ENCODE results near the gene CCDC12.

Gene CCDC12

GRCh38 chr3:46976326-46977190, at the start of gene CCDC12:
Gene CCDC12, minus strand, starts transcription at chr3:46976745. Its CDS starts 13 bp downstream, at chr3:46976732.
- peak; percentile 69 to 87 for DNase-seq (ENCODE audit: low read depth in 2 of 2)

DNA sequence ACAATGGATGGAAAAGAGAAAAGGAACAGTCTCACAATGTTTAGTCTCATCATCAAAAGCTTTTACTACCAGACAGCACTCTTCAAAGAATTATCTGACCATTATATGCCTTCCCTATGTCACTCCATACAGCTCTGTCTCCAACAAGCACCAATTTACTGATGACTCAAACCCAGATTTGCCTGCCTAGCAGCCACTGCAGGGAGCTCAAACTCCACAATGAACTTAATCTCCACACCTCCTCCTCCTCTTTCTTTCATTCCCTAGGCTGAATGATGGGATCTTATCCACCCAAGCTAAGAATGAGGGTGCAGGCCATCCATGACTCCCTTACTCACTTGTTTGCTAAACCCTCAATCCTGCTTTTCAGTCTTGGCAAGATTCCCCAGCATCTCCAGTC, 48.4 kb upstream of the CCDC12 start:
- no peak for DNase-seq (ENCODE audit: low read depth in 2 of 2)

- no peak for DNase-seq (ENCODE audit: low read depth in 2 of 2)
These were observed 46.1 kb upstream of the CCDC12 start for GRCh38 chr3:47022641-47023071.

GRCh38 chr3:47020311-47020710, 43.8 kb upstream of the CCDC12 start:
- DNase-seq (ENCODE audit: low read depth in 2 of 2) = no peak

- DNase-seq (ENCODE audit: low read depth in 2 of 2) = no peak
These were observed 42.7 kb upstream of the CCDC12 start for GRCh38 chr3:47019201-47019600.

- DNase-seq (ENCODE audit: low read depth in 2 of 2) = no peak
These were observed 41.7 kb upstream of the CCDC12 start for GRCh38 chr3:47018269-47018611.

DNA sequence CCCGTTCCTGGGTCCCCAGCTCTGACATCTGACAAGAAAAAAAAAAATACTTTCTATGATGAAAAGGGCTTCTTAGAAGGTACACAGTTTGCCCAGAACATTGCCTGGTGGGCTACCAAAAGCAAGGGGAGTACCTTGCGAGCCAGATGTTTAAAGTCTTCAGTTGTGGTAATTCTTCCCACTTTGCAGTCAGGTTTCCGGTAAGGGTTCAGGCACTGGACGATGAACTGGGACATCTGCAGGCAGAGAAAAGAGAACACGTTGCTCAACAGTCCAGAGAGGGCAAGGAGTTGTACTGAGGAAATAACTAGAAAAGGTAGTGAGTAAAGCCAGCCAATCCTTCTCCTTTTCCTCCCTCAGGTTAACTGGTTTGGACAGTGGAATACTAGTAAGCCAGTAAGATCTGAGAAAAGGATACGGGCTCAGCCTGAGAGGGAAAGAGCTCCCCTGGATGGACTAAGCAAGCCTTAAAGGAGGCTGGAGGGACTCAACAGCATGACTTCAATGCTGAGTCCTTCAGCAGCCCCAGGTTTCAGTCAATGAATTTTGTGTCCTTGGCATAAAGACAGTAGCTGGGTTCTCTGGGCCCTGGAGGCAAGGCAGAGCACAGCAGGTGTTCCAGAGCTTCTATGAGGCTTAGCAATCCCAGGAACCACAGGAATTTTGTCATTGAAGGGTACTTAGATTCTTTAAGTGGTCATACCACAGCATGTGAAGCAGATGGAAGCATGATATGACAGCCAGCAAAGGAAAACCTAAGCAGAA, 41.1 kb upstream of the CCDC12 start:
- no peak for DNase-seq (ENCODE audit: low read depth in 2 of 2)

GRCh38 chr3:47016934-47017435, 40.4 kb upstream of the CCDC12 start:
- DNase-seq (ENCODE audit: low read depth in 2 of 2) = no peak

- no peak for DNase-seq (ENCODE audit: low read depth in 2 of 2)
These were observed 39.8 kb upstream of the CCDC12 start for GRCh38 chr3:47016086-47016933.

DNA sequence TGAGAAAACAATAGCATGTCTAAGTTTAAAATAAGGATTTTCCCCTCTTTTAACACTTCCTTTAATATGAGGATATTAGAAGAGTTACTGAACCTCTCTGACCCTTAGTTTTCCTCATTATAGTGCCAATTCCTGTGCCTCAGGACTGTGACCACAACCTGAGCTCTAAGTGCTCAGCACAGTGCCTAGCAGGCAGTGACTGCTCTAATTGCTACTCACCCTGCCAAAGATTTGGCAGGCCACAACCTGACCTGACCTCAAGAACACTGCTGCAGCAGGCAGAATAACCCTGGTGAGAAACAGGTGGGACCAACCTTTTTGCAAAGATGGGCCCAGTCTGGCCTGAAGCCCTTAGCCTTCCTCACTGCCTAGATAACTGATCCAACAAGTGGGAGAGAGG, 38.6 kb upstream of the CCDC12 start:
- no peak for DNase-seq (ENCODE audit: low read depth in 2 of 2)

DNA sequence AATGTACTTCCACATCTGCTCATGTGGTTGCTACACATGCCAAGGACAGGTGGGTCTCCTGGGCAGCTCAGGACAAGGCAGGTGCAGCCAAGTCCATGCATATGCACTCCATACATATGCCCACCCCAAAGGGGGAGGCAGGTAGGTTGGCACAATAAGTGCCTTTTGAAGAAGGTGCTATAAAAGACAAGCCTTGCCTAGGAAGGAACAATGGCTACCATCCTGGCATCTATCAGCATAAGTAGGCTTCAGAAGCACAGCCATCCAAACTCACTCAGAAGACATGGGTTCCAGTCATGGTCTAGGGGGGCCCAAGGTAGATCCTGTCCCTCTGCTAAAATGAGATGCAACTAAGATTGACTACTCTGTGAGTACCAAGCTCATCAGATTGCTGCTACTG, 37.5 kb upstream of the CCDC12 start:
- DNase-seq (ENCODE audit: low read depth in 2 of 2) = no peak

GRCh38 chr3:47013231-47013630, 36.7 kb upstream of the CCDC12 start:
- DNase-seq (ENCODE audit: low read depth in 2 of 2) = no peak

- DNase-seq (ENCODE audit: low read depth in 2 of 2) = no peak
These were observed 36.0 kb upstream of the CCDC12 start for GRCh38 chr3:47012342-47013230.

GRCh38 chr3:47011371-47011770, 34.8 kb upstream of the CCDC12 start:
- DNase-seq (ENCODE audit: low read depth in 2 of 2) = no peak

DNA sequence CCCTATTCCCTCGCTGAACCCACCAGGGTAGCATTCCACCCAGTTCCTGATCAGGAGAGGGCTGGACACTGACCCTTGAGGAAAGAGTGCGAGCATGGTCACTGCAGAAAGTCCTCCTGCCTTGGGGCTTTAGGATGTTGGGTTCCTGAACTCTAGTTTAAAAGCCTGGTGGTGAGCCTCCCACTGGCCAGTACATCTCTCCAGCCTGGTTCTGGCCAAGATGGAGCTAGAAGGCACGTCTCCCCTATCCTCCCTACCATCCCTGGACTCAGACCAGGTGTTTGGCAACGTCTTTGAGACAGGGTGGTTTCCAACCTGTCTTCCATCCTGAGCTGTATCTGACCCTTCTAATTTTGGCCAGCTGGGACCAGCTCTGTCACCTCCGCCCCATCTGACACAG, 34.4 kb upstream of the CCDC12 start:
- no peak for DNase-seq (ENCODE audit: low read depth in 2 of 2)

GRCh38 chr3:47010111-47010712, 33.7 kb upstream of the CCDC12 start:
- no peak for DNase-seq (ENCODE audit: low read depth in 2 of 2)

DNA sequence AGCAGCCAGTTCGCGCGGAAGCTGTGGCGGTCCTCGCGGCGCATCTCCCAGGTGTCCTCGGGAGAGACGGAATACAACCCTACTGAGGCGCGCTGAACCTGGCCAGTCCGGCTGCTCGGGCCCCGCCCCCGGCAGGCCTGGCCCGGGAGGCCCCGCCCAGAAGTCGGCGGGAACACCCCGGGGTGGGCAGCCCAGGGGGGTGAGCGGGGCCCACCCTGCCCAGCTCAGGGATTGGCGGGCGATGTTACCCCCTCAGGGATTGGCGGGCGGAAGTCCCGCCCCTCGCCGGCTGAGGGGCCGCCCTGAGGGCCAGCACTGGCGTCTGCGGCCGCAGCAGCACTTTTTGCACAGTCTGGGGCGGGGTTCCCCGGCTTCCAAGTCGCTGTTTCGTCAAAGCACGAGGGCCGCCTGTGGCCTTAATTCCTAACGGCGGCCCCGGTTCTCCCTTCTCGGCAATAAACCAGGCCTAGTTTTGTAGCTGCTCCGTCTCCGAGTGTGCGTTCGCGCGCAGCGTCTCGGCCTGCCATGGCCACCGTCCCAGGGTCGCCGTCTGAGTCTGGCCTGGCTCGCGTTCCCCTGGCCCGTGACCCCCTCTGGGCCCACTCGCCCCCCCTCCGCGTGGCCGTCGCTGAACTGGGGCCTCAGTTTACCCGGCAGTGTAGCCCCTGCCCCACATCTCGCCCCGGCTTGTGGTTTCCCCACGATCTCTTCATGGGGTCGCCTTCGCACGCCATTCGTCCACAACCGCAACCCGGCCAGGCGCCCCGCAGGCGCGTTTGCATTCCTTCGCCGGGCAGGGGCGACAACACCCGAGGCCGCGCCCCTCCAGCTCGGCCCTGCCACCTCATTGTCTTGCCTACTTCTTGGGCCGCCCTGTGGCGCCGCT, 32.9 kb upstream of the CCDC12 start:
- DNase-seq (ENCODE audit: low read depth in 2 of 2) = peak in 1 of 2 donors; percentile 34

DNA sequence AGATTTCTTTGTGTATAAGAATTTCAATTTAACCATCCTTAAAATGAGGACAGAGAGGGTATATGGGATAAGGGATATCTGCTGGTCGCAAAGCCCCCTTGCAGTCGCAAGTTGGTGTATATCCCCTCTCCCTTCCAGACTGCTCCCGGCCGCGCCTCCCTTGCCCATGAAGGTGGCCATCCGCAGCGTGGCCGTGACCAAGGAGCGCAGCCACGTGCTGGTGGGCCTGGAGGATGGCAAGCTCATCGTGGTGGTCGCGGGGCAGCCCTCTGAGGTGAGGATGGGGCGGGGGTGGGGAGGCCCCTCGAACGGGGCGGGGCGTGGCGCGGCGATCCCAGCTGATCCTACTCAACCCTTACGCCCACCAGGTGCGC, 32.3 kb upstream of the CCDC12 start:
- DNase-seq (ENCODE audit: low read depth in 2 of 2) = no peak

- DNase-seq (ENCODE audit: low read depth in 2 of 2) = no peak
These were observed 31.8 kb upstream of the CCDC12 start for GRCh38 chr3:47008234-47008796.
